ENCODE measurements around the gene ZP1.

DNA sequence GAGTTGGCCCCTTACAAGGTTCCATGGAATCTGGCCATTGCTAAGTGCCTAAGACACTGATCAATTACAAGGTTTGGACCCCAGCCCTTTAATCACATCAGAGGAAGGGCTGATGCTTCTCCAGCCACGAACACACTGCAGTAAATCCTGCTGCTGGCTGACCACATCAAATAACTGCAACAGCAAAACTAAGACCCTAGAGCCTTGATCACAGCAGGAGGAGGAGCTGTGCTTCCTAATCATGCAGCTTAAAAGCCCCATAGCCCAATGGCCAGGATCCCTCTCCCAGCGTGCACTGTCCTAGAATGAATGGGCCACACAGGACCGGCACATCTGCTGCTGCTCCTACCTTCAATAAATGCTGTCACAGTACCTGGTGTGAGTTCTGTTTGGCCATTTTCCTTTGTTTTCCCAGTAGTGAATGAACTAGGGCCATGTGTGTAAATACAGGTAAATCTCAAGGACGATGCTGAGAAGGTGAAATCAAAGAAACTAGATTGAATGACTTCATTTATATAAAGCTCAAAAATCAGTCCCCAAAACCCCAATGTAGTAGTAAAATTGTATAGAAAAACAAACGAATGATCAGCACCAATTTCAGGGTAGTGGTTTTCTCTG, 12.7 kb downstream of the ZP1 start:
- TF ChIP-seq TAF1 (IDR thresholded peaks at IDR 0.05; ENCODE audit: borderline replicate concordance, low read depth, low read length) = no peak
- no peak for TF ChIP-seq POLR2A (IDR thresholded peaks at IDR 0.05; ENCODE audit: low read depth, low read length)
- no peak for TF ChIP-seq POLR2AphosphoS5 (IDR thresholded peaks at IDR 0.05; ENCODE audit: low read depth, low read length)
